T47D (cell line): ENCODE data around the gene ZKSCAN8.
"Not testable (repeated sequence)": the region's sequence is repeated elsewhere in the genome, so short reads cannot be mapped to it uniquely, and the experiment has no call there.

Experiments used
- DNase-seq, 2 experiments: peaks; one replicate each; pipeline versions ENCODE4 v3.0.0 to v3.0.0-alpha.2; 2011 to 2012; ENCODE audit warnings: low read depth in 1 of 2, low spot score in 1 of 2
- JUND ChIP-seq: IDR thresholded peaks from 2 replicates; pipeline ENCODE4 v1.6.1; 2012; ENCODE audit warnings: low read depth
- in situ Hi-C: cut with HindIII; loops from 2 replicates; pipeline ENCODE4 v1.10.0; 2016; ENCODE audit warnings: low sequenced_read_pairs, low pct_unique_long_range_greater_than_20kb

Gene ZKSCAN8

DNA sequence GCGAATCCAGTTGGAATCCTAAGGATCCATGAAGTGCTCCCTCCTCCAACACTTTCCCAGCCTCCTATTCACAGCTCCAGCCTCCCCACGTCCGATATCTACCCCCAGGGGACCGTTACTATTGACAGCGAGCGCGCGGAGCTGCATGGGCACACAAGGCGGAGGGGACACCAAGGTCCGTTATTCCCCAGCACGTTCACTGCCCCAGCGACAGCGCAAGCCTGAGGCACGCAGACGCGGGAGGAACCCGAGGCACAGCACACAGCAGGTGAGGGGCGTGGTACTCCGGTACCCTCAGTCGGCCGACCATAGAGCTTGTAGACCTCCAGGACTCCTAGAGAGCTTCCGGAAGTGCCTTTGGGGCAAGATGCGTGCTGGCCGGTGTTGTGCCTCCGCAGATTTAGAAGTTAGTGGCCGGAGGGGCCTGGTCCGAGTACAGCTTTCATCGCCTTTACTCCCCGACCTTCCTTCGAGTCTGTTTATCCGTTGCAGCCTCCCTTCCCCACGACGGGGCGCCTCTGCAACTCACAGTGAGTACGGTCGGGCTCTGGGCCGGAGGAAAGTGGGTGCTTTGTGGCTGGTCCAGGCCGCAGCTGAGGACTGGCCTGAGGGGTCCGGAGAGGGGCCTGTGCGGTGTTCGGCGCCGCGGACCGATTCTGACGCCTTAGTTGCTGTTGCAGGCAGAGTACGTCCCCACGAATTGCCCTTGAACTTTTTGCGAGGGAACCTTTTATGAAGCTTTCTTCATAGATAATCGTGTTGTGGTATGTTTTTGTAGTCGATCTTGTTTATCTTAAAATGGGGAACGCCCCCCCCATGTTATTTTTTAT is at the start of gene ZKSCAN8:
Gene ZKSCAN8, plus strand, starts transcription at position 384 of the 830 bp plus-strand sequence. CDS start 6,525 bp downstream, outside the sequence.
- peak; percentile 59 to 88 for DNase-seq
- TF ChIP-seq JUND: no peak
- in situ Hi-C loops: no loop called here

DNA sequence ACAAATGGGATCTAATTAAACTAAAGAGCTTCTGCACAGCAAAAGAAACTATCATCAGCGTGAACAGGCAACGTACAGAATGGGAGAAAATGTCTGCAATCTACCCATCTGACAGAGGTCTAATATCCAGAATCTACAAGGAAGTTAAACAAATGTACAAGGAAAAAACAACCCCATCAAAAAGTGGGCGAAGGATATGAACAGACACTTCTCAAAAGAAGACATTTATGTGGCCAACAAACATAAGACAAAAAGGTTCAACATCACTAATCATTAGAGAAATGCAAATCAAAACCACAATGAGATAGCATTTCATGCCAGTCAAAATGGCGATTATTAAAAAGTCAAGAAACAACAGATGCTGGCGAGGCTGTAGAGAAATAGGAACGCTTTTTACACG is 39.5 kb upstream of the ZKSCAN8 start:
- in situ Hi-C loops, DNase-seq: not testable (repeated sequence)

DNA sequence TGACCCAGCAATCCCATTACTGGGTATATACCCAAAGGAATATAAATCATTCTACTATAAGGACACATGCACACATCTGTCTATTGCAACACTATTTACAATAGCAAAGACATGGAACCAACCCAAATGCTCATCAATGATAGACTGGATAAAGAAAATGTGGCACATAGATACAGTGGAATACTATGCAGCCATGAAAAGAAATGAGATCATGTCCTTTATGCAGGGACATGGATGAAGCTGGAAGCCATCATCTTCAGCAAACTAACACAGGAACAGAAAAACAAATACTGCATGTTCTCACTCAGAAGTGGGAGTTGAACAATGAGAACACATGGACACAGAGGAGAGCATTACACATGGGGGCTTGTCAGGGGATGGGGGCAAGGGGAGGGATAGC is 39.0 kb upstream of the ZKSCAN8 start:
- in situ Hi-C loops, DNase-seq: not testable (repeated sequence)

DNA sequence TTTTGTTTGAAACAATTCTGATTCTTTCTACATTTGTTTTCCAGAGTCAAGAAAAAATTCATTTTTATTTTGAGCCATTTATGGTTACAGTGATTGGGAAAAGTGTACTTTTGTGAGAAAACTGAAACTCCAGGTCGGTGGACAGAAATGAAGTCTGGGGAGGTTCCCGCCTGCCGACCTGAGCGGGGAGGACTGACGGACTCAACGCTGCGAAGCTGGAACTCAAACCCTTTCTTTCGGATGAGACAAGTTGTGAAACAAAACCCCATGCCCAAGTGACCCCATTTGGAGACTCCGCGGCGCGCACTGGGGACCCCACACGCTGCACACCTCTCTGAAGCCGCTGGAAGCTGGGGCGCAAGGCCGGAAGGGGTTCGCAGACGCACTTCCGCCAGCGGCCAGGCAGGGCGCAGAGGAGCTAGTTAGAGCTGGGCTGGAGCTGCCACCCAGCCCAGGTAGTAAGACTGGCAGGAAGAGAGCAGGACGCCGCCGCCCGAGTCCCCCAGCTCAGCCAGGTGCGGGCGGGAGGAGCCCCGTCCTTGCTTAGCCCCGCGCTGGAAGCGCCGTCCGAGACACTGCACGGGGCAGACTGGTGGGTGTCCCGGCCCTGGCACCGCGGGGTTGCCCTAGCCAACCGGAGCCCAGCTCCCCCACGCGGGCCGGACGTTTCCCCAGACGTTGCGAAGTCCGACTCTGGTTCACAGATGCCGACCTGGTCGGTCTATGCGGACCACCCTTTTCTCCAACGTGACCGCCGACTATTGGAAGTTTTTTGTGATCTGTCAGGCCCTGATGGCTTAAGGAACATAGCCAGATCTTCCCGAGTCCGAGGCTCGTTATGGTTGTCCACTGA is 37.1 kb upstream of the ZKSCAN8 start:
- DNase-seq: peak; percentile 82 to 89
- no peak for TF ChIP-seq JUND
- in situ Hi-C loops: no loop called here

DNA sequence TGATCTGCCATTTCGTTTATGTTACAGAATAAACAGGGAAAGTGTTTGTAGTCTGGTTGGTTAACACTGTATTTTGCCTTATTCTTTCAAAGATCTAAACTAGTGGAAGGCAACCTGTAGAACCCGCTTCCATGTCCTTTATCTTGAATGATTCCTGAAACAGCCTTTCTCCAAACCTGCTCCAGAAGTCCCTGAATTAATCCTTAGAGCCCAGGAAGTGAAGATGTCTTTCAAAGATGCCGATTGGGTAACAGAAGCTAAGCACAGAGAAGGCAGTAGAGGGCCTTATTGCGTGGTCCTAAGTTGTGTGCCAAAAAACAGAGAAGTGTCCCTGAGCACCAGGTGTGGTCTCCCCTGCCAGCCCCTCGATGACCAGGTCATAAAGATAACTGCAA is 36.4 kb upstream of the ZKSCAN8 start:
- in situ Hi-C loops: no loop called here
- TF ChIP-seq JUND: no peak
- DNase-seq: no peak

DNA sequence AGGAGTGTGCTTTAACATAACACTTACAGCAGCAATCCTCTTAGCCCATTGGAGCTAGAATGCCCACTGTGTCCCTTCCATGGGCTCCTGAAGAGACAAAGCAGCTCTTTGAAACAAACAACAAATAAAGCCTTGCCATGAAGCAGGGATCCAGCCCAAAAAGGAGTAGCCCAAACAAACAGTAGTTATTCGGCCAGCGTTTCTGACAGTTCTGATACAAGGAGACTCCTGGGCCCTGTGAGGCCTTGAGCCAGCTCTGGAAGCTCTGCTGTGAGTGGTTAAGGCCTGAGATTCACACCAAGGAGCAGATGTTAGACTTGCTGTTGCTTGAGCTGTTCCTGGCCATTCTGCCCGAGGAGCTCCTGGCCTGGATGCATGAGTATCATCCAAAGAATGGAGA is 34.2 kb upstream of the ZKSCAN8 start:
- no peak for DNase-seq
- in situ Hi-C loops: no loop called here
- no peak for TF ChIP-seq JUND

DNA sequence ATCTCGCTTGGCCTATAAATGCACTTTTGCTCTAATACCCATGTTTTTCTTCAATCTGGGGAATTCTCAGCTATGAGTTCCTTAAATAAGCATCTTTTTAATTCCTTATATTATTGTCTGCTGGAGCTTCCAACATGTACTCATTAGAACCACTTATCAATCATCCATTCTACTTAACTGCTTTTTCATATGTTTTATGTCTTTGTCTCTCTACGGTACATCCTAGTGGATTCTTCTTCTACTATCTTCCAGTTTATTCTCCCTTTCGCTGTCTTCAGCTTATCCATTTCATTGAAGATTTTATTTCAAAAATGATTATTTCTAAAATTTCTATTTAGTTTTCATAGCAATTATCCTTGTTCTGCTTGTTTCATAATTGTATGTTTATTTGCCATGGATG is 29.7 kb upstream of the ZKSCAN8 start:
- in situ Hi-C loops: no loop called here
- no peak for DNase-seq
- TF ChIP-seq JUND: no peak

DNA sequence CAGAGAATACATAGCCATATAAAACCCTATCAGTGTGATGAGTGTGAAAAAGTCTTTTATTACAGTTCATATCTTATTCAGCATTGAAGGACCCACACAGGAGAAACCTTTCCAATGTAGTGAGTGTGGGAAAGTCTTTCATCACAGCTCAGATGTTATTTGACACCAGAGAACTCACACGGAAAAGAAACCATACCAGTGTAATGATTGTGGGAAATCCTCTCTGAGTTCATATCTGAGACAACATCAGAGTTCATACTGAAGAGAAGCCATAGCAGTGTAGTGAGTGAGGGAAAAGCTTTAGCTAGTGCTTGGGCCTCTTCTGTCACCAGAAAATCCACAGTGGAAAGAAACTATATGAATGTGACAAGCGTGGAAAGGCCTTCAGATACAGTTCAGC is 25.9 kb upstream of the ZKSCAN8 start:
- no peak for DNase-seq
- TF ChIP-seq JUND: no peak
- in situ Hi-C loops: no loop called here

DNA sequence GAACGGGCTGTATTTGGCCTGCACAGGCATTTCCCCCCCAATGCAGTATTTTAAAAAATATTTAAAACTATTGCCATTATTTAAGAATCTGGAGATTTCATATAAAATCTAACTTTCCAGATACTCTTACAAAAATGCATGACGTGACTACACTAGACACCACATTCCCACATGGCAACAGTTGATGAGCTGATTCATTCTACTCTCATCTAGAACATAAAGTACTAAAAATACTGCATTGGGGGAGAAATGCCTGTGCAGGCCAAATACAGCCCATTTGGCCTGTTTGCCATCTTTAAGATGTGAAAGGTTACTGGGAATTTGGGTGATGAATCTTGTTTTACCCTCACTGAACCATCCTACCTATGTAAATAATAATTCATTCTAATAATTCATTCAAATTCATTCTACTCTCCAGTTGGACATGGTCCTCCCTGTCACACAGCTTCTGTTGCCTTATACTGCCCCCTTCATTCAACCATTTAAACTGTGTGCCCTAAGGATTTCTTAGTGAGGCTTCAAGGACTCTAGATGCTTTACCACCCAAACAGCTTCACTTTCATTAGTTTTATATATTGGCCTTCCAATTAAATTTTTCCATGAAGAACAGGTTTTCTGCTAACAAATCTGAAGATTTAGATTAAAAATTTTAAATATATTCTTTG is 24.2 kb upstream of the ZKSCAN8 start:
- TF ChIP-seq JUND: no peak

DNA sequence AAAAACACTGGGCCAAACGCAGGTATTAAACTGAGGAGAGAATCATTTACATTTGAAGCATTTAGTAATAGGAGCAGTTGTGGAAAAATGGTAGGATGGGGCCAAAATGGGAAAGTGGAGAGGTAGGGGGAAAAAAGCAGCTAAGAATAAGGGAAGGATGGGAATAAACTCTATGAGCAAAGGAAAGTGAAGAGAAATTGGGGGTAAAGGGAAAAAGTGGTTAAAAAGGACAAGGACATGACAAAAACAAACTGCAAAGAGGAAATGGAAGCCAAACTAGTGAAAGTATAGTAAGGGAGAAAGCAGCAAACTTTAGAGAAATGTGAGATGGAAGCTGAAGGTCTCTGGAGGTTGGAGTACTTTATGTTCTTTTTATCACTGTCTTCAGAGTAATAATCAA is 23.5 kb upstream of the ZKSCAN8 start:
- in situ Hi-C loops: no loop called here
- no peak for TF ChIP-seq JUND
- DNase-seq: no peak

More for the DNA sequence above, 24.2 kb upstream of the ZKSCAN8 start:
- in situ Hi-C loops: no loop called here
- DNase-seq: peak in 1 of 2 experiments; percentile 23

DNA sequence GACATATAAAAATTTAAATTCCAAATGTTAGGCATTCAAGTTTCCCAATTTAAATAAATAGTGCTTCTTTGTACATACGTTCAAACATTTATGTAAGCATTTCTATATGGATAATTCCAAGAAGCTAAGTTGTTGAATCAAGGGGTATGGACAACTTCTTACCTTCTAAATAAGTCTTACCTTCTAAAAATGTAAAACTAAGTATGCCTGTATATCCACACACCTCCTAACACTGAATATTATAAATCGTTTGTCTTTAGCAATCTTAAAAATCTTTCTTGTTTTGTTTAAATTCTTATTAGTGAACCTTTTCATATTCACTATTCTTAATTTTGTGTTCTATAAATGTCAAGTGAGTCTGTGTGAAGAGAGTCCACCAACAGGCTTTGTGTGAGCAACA is 19.8 kb upstream of the ZKSCAN8 start:
- no peak for TF ChIP-seq JUND
- in situ Hi-C loops: no loop called here
- no peak for DNase-seq

DNA sequence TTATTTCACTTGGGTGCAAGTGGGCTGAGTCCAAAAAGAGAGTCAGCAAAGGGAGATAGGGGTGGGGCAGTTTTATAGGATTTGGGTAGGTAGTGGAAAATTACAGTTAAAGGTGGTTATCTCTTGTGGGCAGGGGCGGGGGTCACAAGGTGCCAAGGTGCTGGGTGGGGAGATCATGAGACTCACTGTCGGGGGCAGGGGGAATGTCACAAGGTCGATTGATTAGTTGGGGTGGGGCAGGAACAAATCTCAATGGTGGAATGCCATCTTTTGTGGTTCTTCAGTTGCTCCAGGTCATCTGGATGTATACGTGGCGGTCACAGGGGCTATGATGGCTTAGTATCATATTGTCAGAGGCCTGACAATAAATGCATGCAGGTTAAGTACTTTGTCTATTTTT is 19.4 kb upstream of the ZKSCAN8 start:
- in situ Hi-C loops, DNase-seq: not testable (repeated sequence)
